ENCODE results near the gene SLC38A2.

DNA sequence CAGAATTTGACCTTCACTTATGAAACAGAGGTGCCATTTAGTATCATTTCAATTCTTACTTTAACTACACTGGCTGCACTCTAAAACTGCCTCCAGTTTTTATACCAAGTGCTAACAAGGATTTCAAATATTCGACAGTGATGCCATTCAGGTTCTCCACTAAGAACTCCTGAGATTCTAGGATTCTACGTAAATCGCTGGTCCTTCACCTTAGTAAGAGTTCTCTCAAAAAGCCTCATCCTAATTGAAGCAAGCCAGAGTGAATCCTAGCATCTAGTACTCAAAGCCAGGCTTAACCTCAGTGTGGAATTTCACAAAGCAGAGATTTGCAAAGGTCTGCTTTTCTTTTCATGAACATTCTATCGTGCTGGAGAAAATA lies 3.5 kb downstream of the SLC38A2 start:
- TF ChIP-seq ZNF384 (IDR thresholded peaks at IDR 0.05) (no peak), BHLHE40 (IDR thresholded peaks at IDR 0.05; ENCODE audit: borderline replicate concordance) (no peak), ARNT (IDR thresholded peaks at IDR 0.05) (no peak)
